SK-N-SH treated with all-trans-retinoic acid at 6 μM for 48 hours (cell line): Measurements from ENCODE around the gene APOA1.

Source experiments
- ATAC-seq: fragments of 200-7000 bp; cut with Tn5 transposase; 3 replicates; pipeline ENCODE4 v1.9.1; 2020; ENCODE audit warnings: mild to moderate bottlenecking, moderate library complexity
- ARNTL ChIP-seq: fragments of 450-650 bp; formaldehyde crosslinking; IDR thresholded peaks from 2 replicates; pipeline ENCODE4 v1.5.0; 2020; ENCODE audit warnings: low read depth, mild to moderate bottlenecking, moderate library complexity, borderline replicate concordance
- BACH2 ChIP-seq: fragments of 250-450 bp; sonication (Bioruptor Pico); IDR thresholded peaks from 2 replicates; pipeline ENCODE4 v1.9.0; 2021; ENCODE audit warnings: mild to moderate bottlenecking, borderline replicate concordance
- CSDC2 ChIP-seq: fragments of 250-450 bp; sonication (Bioruptor Pico); IDR thresholded peaks from 2 replicates; pipeline ENCODE4 v1.5.0; 2020; ENCODE audit warnings: mild to moderate bottlenecking, moderate library complexity
- ESRRG ChIP-seq: fragments of 250-450 bp; sonication (Bioruptor Pico); IDR thresholded peaks from 2 replicates; pipeline ENCODE4 v1.6.1; 2021; ENCODE audit warnings: mild to moderate bottlenecking
- GLIS3 ChIP-seq: fragments of 250-450 bp; sonication (Bioruptor Pico); IDR thresholded peaks from 2 replicates; pipeline ENCODE4 v1.5.0; 2020; ENCODE audit warnings: mild to moderate bottlenecking, moderate library complexity
- PPARA ChIP-seq: fragments of 250-450 bp; sonication (Bioruptor Pico); IDR thresholded peaks from 2 replicates; pipeline ENCODE4 v1.5.0; 2020; ENCODE audit warnings: mild to moderate bottlenecking, borderline replicate concordance
- RARB ChIP-seq: fragments of 250-450 bp; sonication (Bioruptor Pico); IDR thresholded peaks from 2 replicates; pipeline ENCODE4 v1.8.0; 2021; ENCODE audit warnings: mild to moderate bottlenecking, moderate library complexity
- SNAI2 ChIP-seq: fragments of 250-450 bp; sonication (Bioruptor Pico); IDR thresholded peaks from 2 replicates; pipeline ENCODE4 v1.5.0; 2020; ENCODE audit warnings: mild to moderate bottlenecking, moderate library complexity
- TCF4 ChIP-seq: fragments of 250-450 bp; sonication (Bioruptor Pico); IDR thresholded peaks from 2 replicates; pipeline ENCODE4 v1.8.0; 2021; ENCODE audit warnings: mild to moderate bottlenecking, moderate library complexity, borderline replicate concordance
- TOX ChIP-seq: fragments of 250-450 bp; sonication (Bioruptor Pico); IDR thresholded peaks from 2 replicates; pipeline ENCODE4 v1.8.0; 2021; ENCODE audit warnings: mild to moderate bottlenecking, moderate library complexity, borderline replicate concordance
- ZC3H10 ChIP-seq: fragments of 250-450 bp; sonication (Bioruptor Pico); IDR thresholded peaks from 2 replicates; pipeline ENCODE4 v1.5.1; 2021; ENCODE audit warnings: mild to moderate bottlenecking, moderate library complexity
- ZFP3 ChIP-seq: fragments of 250-450 bp; sonication (Bioruptor Pico); IDR thresholded peaks from 2 replicates; pipeline ENCODE4 v1.5.0; 2020; ENCODE audit warnings: mild to moderate bottlenecking, moderate library complexity
- ZFP30 ChIP-seq: fragments of 450-650 bp; formaldehyde crosslinking; IDR thresholded peaks from 2 replicates; pipeline ENCODE4 v1.5.0; 2022; ENCODE audit warnings: mild to moderate bottlenecking, moderate library complexity
- ZNF565 ChIP-seq: fragments of 450-650 bp; formaldehyde crosslinking; conservative IDR thresholded peaks from 2 replicates; pipeline ENCODE4 v1.5.0; 2020; ENCODE audit warnings: low read depth, mild to moderate bottlenecking, moderate library complexity
- ZNF70 ChIP-seq: fragments of 450-650 bp; formaldehyde crosslinking; IDR thresholded peaks from 2 replicates; pipeline ENCODE4 v1.5.0; 2020; ENCODE audit warnings: mild to moderate bottlenecking, moderate library complexity
- ZNF8 ChIP-seq: fragments of 450-650 bp; formaldehyde crosslinking; IDR thresholded peaks from 2 replicates; pipeline ENCODE4 v1.5.0; 2020; ENCODE audit warnings: mild to moderate bottlenecking, moderate library complexity
- TF ChIP-seq, protein P1 (sequence below): fragments of 250-450 bp; sonication (Bioruptor Pico); IDR thresholded peaks from 2 replicates; pipeline ENCODE4 v1.8.0; 2021; ENCODE audit warnings: low read depth, mild to moderate bottlenecking, moderate library complexity, borderline replicate concordance
- TF ChIP-seq, protein P2 (sequence below): fragments of 250-450 bp; sonication (Bioruptor Pico); IDR thresholded peaks from 2 replicates; pipeline ENCODE4 v1.8.0; 2020; ENCODE audit warnings: mild to moderate bottlenecking, moderate library complexity, borderline replicate concordance
- TF ChIP-seq, protein P3 (sequence below): fragments of 250-450 bp; sonication (Bioruptor Pico); IDR thresholded peaks from 2 replicates; pipeline ENCODE4 v1.5.1; 2020; ENCODE audit warnings: low read depth, mild to moderate bottlenecking, moderate library complexity
- TF ChIP-seq, protein P4 (sequence below): fragments of 250-450 bp; sonication (Bioruptor Pico); IDR thresholded peaks from 2 replicates; pipeline ENCODE4 v1.5.1; 2021; ENCODE audit warnings: mild to moderate bottlenecking, moderate library complexity

The APOA1 gene

DNA sequence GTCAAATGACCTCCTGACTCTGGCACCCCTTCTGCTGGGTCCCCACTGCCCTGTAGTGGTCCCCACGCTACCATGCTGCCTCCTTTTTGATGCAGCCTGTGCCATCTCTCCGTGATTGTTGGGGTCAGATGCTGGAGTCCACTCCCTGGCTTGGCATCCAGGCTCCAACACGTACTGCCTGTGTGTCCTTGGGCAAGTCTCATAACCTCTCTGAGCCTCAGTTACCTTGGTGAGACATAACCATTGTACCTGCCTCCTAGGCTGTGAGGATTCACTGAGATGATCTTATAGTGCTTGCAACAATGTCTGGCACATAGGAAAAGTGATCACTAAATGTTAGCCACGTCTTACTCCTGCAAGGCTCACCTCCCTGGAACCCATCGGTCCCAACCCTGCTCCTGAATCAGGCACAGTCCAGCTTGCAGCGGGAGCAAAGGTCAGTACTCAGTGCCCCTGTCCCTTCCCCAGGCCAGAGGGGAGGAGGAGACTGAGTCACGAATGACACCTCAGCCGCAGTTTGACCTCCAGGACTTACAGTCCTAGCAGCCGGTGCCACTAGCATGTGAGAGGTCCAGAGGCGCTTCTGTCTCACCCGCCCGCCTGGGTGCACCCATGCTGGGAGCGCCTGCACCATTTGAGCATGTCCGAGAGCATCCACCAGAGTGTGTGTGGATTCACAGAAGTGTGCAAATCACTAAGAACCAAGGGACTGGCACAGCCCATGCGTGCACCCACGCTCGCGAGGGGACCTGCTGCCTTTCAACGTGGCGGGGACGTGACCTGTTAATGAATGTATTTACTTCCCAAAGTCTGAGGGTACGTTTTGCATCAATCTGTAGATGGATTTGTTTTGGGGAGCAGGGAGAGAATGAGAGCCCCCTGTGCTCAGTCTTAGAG lies 11.3 kb downstream of the APOA1 start (continued):
- TF ChIP-seq, protein P1, sequence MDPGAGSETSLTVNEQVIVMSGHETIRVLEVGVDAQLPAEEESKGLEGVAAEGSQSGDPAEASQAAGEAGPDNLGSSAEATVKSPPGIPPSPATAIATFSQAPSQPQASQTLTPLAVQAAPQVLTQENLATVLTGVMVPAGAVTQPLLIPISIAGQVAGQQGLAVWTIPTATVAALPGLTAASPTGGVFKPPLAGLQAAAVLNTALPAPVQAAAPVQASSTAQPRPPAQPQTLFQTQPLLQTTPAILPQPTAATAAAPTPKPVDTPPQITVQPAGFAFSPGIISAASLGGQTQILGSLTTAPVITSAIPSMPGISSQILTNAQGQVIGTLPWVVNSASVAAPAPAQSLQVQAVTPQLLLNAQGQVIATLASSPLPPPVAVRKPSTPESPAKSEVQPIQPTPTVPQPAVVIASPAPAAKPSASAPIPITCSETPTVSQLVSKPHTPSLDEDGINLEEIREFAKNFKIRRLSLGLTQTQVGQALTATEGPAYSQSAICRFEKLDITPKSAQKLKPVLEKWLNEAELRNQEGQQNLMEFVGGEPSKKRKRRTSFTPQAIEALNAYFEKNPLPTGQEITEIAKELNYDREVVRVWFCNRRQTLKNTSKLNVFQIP (CRISPR knock-in tag) = no peak
- TF ChIP-seq ZNF565 (CRISPR knock-in tag) = no peak
- TF ChIP-seq CSDC2 (CRISPR knock-in tag) = no peak
- TF ChIP-seq ZFP30 (CRISPR knock-in tag) = no peak
- TF ChIP-seq, protein P2, sequence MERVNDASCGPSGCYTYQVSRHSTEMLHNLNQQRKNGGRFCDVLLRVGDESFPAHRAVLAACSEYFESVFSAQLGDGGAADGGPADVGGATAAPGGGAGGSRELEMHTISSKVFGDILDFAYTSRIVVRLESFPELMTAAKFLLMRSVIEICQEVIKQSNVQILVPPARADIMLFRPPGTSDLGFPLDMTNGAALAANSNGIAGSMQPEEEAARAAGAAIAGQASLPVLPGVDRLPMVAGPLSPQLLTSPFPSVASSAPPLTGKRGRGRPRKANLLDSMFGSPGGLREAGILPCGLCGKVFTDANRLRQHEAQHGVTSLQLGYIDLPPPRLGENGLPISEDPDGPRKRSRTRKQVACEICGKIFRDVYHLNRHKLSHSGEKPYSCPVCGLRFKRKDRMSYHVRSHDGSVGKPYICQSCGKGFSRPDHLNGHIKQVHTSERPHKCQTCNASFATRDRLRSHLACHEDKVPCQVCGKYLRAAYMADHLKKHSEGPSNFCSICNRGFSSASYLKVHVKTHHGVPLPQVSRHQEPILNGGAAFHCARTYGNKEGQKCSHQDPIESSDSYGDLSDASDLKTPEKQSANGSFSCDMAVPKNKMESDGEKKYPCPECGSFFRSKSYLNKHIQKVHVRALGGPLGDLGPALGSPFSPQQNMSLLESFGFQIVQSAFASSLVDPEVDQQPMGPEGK (CRISPR knock-in tag) = no peak
- TF ChIP-seq ZNF70 (CRISPR knock-in tag) = no peak
- TF ChIP-seq ZNF8 (CRISPR knock-in tag) = no peak
- TF ChIP-seq RARB = no peak
- no peak for TF ChIP-seq GLIS3

DNA sequence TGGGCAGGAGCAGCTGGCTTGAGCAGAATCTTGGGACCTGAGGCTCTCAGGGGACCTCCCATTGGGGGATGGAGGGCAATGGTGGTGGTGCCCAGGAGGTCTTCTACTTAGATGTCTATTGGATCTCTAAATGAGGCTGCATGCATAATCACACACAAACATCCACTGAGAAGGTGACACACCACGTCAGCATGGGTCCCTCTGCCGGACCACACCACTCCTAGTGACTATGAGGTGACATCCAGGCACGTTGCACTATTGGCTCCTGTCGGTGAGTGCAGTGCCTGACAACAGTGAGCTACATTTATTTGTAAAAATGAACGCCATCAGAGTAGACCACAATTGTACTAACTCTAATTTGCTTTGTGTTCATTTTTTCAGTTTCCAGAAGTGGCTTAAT lies 12.0 kb downstream of the APOA1 start:
- no peak for ATAC-seq

DNA sequence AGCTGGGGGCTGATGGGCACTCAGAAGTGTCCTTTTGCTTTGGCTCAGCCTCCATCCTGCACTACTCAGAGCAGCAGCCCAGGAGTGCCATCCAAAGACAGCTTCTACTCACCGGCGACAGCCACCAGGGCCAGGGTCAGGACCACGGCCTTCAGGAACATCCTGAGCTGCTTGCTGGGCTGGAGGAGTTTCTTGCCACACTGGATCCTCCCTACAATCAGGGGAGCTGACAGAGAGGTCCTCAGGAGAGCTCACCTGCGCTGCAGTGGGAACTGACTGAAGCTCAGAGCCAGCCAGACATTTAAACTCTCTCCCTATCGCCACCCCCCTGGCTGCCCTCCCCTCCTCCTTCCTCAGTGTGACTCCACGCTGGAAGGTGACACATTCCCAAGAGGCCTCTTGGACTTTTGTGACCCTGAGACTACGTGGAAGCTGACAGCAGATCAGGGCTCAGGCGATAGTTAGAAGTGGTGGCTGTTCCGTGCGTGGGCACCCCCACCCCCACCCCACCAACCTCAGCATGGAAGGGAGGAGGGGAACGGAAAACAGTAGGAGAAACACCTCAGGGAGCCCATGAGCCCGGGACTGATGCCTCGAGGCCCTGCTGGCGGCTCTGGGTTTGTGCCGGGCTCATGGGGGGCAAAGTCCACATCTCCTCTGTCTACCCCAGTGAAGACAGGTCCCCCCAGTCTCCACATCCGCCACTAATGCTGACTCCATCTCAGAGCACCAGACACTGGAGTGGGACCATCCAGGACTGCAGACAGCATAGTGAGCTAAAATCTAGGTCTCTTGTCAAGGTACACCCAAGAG lies 14.2 kb downstream of the APOA1 start, which contains the start of gene APOA4:
Gene APOA4, minus strand, starts transcription at position 274 of the 813 bp plus-strand sequence. Its CDS starts 113 bp downstream, at position 161.
- no peak for ATAC-seq
- TF ChIP-seq ZFP3 (no peak), ZNF565 (CRISPR knock-in tag) (no peak), ZNF70 (CRISPR knock-in tag) (no peak), ESRRG (CRISPR knock-in tag) (no peak), PPARA (CRISPR knock-in tag) (no peak), GLIS3 (no peak), BACH2 (no peak), ZC3H10 (CRISPR knock-in tag) (no peak), TOX (CRISPR knock-in tag) (no peak), ARNTL (CRISPR knock-in tag) (no peak), RARB (no peak), SNAI2 (CRISPR knock-in tag) (no peak), CSDC2 (CRISPR knock-in tag) (no peak)
- TF ChIP-seq, protein P2 (CRISPR knock-in tag) = no peak
- TF ChIP-seq, protein P1 (CRISPR knock-in tag) = no peak
- TF ChIP-seq, protein P3, sequence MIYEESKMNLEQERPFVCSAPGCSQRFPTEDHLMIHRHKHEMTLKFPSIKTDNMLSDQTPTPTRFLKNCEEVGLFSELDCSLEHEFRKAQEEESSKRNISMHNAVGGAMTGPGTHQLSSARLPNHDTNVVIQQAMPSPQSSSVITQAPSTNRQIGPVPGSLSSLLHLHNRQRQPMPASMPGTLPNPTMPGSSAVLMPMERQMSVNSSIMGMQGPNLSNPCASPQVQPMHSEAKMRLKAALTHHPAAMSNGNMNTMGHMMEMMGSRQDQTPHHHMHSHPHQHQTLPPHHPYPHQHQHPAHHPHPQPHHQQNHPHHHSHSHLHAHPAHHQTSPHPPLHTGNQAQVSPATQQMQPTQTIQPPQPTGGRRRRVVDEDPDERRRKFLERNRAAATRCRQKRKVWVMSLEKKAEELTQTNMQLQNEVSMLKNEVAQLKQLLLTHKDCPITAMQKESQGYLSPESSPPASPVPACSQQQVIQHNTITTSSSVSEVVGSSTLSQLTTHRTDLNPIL = no peak
- TF ChIP-seq, protein P4, sequence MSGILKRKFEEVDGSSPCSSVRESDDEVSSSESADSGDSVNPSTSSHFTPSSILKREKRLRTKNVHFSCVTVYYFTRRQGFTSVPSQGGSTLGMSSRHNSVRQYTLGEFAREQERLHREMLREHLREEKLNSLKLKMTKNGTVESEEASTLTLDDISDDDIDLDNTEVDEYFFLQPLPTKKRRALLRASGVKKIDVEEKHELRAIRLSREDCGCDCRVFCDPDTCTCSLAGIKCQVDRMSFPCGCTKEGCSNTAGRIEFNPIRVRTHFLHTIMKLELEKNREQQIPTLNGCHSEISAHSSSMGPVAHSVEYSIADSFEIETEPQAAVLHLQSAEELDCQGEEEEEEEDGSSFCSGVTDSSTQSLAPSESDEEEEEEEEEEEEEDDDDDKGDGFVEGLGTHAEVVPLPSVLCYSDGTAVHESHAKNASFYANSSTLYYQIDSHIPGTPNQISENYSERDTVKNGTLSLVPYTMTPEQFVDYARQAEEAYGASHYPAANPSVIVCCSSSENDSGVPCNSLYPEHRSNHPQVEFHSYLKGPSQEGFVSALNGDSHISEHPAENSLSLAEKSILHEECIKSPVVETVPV (CRISPR knock-in tag) = no peak

More for the DNA sequence above, 12.0 kb downstream of the APOA1 start:
- TF ChIP-seq TCF4 (CRISPR knock-in tag) (no peak), ZNF70 (CRISPR knock-in tag) (no peak), ESRRG (CRISPR knock-in tag) (no peak), ARNTL (CRISPR knock-in tag) (no peak), ZFP30 (CRISPR knock-in tag) (no peak), ZNF565 (CRISPR knock-in tag) (no peak), BACH2 (no peak), RARB (no peak)
